Left hindlimb (tissue), 1 donor: ENCODE measurements around the gene PCDHA9.

Source experiments
- DNase-seq: peaks from one replicate; pipeline ENCODE4 v3.0.0-alpha.2; 2018

PCDHA9 gene

GRCh38 chr5:140881889-140882590 is 33.9 kb downstream of the PCDHA9 start, which contains the start of gene PCDHA13:
PCDHA13 (plus strand) TSS chr5:140882124; CDS start chr5:140882269, 145 bp downstream.
- DNase-seq = no peak

GRCh38 chr5:140882591-140882899 is 34.4 kb downstream of the PCDHA9 start:
- no peak for DNase-seq

- DNase-seq = no peak
Observed at GRCh38 chr5:140883373-140883772, 35.2 kb downstream of the PCDHA9 start.

- DNase-seq = no peak
Observed at GRCh38 chr5:140883927-140884697, 35.9 kb downstream of the PCDHA9 start.
